NCI-H774 (cell line): Measurements from ENCODE around the gene NLGN1.
"Not testable (repeated sequence)": the region's sequence is repeated elsewhere in the genome, so short reads cannot be mapped to it uniquely, and the experiment has no call there.

ENCODE experiments used
- DNase-seq: peaks from one replicate; lab custom pipeline; 2025; lab: John Stamatoyannopoulos, UW

The NLGN1 gene

DNA sequence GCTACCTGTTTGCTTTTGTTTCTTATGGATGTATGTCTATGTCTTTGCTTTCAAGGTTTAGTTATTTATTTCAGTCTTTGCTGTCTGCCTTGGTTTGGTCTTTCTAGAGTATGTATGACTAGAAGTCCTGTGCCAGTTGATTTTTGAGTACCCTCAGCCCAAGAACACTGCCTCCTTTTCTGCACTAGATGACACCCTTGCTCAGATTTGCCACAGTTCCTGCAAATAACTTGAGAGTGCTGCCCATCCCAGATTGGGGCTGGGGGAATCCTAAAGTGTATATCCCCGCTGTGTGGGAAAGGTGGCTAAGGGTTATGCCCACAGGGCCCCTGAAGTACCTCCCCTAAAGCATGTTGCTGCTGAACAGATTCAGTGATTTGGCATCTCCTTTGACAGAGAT is 32.0 kb downstream of the NLGN1 start:
- no peak for DNase-seq

GRCh38 chr3:173430576-173430975 is 33.0 kb downstream of the NLGN1 start:
- no peak for DNase-seq

- no peak for DNase-seq
Observed at GRCh38 chr3:173439004-173439403, 41.5 kb downstream of the NLGN1 start.

GRCh38 chr3:173440514-173440913 is 43.0 kb downstream of the NLGN1 start:
- no peak for DNase-seq

DNA sequence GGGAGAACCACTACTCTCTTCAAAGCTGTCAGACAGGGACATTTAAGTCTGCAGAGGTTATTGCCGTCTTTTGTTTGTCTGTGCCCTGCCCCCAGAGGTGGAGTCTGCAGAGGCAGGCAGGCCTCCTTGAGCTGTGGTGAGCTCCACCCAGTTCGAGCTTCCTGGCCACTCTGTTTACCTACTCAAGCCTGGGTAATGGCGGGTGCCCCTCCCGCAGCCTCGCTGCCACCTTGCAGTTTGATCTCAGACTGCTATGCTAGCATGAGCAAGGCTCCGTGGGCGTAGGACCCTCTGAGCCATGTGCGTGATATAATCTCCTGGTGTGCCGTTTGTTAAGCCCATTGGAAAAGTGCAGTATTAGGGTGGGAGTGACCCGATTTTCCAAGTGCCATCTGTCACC is 54.0 kb downstream of the NLGN1 start:
- DNase-seq = not testable (repeated sequence)

- no peak for DNase-seq
Observed at GRCh38 chr3:173463250-173463649, 65.7 kb downstream of the NLGN1 start.

DNA sequence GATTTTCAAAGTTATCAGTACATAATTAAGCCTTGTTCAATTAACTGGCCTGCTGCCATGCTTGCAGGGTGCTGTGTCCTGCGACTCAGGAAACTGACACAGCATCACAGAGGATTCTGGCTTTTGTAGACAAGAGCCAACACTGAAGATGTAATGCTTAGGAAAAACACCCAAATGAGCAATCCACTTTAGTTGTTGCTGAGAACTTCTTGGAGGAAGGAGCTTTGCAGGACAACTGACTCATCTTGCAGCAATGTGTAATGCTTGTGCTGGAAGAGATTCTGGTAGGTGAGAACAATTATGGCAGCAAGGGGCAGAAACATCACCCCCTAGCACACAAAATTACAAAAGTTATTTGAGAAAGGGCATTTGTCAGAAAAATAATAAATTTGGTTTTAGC is 67.6 kb downstream of the NLGN1 start:
- no peak for DNase-seq

DNA sequence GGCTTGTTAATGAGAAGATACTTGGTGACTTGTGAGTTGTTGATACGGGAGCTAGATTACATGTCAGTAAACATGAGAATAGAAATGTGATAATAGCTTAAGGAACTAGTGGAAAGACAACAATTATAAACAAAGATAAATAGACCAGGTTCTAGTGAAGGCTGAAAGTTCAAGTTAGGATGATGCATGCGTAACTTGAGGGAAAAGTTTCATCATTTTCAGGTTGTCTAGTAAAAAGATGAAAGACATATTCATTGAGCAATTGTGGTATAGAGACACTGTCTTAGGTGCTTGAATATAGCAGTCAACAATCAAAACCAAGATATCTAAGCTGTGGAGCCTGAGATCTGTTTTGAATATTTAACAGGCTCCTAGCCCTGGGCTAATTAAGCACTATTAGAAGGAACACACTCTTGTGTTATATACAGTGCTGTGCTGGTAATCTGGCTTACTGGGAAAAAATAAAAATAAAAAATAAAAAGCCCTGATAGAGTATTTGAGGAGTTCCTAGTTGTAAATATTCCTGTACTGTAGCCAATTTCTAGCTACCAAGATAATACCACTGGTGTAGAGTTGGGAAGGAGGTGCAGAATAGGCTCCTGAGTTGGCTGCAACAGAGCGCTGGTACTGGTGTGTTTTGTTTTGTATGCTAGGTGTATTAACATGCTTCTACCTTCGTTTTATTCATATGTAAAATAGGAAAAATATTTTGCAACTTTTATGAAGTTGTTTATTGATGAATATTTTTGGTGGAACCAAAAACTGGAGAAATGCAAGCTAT is 68.5 kb downstream of the NLGN1 start:
- DNase-seq = no peak

DNA sequence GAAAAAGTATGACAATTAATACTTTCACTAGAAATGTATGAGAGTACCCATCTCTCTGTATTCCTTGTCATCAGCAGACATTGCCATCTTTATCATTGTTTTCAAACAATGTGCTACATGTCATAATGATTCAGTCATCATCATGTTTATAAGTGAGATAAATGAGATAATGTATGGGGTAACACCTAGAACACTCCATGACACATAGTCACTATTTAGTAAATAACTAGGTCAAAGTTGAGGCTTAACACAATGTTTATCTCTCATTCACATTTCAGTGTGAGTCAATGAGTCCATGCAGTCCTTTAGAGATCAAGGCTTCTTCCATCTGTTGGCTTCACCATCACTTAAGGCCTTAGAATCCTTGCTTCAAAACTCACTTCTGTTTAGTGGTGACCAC is 70.0 kb downstream of the NLGN1 start:
- DNase-seq = no peak

DNA sequence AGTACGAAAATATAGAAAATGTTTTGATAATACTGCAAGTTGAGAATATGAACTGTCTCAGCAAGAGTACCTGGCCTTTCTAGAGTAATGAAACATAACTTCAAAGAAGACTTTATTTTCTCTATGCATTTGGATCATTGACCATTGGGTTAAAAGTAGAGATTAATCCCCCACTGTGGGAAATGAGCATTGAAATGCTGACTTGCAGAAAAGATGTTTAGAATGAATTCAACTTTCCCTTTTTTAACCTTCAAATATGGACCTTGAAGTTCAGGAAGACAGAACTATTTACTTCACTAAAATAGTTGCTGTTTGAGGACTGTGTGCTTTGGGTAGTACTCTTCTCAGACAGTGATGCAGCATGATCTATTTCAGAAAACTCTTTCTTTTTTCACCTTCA is 75.7 kb downstream of the NLGN1 start:
- DNase-seq = no peak

- DNase-seq = no peak
Observed at GRCh38 chr3:173479301-173479700, 81.8 kb downstream of the NLGN1 start.

DNA sequence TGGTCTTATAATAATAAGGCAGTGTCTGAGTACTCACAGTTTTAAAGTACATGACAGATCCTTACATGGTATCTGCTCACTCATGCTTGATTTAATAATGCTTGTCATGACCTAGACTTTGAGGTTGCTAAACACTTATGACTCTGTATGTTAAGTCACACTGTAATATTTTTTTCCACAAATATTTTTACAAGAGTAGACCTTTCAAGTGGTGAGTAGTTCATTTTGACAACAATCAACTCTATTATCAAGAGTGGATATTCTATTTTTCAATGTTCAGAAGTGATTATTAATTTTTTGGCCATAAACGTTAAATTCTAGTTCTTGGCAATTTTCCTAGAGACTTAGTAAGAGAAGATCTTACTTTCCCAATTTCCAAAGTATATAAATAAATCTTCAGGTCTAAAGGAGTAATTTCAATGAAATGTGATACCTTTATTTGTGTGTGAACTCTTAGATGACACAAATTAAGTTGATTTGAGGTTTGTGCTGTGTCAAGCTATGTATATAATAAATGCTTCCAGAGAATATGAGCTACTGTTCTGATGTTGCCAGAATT is 104.5 kb downstream of the NLGN1 start:
- DNase-seq = no peak

DNA sequence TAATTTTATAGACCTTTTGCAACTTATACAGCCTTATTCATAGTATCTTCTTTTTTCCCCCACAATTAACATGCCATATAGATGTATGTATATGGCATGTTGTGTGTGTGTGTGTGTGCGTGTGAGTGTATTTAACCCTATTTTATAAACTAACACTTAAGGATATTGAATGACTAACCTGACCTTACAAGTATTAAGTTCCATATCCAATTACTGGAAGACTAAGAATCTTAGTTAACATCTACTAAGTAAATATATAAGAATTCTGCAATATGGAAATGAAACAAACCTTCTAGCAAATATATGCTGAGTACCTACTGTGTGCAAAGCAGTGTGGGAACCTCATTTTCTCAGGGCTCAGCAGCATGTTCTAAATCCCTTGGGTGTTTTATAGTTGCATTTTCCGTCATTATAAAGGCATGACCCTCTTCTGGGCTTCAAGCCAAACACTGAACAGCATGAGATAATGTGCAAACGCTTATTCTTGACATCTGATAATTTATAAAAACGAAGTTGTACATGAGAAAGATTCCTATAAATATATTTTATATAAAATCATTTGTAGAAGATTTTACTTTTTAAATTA is 105.5 kb downstream of the NLGN1 start:
- DNase-seq = peak; percentile 23

DNA sequence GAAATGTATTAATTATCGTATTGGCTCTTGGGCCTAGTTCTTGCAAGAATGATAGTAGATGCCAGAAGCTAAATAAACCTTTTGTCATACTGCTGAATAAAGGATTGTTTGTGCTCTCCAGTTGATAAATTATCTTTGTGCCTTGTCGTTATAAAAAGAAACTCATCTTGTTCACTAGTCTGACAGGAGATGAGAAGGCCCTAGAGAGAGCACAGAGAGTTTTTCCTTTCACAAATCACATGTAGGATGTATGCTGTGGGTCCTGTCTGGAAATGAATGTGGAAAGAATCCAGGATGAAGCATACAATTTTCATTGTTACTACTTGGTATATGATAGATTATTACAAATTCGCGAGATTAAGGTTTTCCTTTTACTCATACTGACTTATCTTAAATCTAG is 113.0 kb downstream of the NLGN1 start:
- no peak for DNase-seq

DNA sequence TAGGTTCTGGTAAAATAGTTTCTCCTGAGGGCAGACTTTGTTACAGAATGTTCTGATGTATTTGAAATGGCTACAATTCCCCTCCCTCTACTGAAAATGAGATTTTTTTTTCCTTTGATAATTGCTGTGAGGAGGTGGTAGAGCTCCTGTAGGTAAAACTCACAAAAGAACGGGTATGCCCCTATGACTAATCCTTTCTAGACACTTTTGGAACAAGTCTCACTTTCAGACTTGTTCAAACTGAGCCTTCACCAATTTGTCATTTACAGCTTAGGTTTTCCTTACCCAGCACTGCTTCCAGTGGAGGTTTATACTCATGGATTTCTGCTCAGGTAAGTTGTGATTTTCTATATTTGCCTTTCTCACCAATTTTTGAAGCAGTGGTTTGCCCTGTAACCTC is 115.6 kb downstream of the NLGN1 start:
- DNase-seq = no peak

DNA sequence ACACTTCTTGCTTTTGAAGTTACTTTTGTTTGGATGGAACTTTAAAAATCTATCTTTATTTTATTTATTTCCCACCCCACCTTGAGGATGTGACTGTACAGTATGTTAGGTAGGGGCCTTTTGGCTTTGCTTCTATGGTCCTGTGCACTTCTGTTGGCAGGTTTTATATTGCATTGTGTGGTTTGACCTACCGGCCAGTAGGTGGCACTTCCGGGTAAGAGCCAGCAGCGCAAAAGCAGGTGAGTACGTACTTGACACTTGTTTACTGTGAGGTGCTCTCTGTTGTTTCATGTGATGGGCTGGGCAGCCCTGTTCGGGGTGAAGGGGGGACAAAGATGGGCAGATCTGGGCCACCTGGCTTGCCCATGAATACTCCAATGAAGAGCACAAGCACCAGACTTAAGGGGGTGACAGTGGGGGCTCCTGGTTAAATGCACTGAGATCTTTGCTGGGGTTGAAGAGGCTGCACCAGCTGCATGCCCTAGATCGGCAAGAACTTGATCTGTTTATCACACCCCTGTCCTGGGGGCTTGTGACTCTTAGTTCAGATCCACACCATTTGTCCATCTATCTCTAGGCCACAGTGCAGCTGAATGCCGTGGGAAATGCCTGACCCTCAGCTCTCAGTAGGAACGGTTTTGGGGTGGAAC is 131.6 kb downstream of the NLGN1 start:
- DNase-seq = no peak

DNA sequence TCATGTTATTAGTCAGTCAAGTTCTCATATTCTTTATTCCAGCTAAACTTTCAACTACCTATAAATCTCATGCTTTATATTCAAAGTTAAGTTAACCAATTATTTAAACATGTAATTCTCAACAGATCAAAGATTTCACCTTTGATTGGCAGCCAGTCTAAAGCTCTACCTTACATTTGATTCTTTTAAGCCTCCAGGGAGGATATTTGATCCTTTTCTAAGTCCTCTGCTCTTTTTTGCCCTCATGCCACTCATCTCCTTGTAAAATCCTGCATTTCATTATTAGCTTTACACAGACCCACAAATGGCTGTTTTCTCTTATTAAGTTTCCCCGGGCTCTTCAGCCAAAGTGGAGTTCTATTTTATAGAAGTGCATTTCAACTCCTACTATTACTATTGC is 134.1 kb downstream of the NLGN1 start:
- DNase-seq = no peak

DNA sequence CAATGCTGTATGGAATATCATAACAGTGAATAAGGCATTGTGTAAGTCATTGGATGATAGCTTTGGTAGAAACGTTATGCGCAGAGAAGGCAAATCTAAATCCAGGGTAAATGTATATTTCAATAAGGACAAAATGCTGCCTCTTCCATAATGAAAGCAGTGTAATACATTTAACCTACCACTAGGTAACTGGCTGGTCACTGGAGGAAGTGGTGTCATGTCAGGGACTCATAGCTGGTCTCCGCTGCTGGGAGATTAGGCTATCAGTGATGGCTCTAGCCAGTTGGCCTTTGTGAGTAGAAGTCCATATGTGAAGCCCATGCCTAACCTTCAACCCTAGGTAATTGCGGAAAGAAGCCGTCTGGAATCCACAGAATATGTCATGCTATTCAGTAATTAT is 140.9 kb downstream of the NLGN1 start:
- no peak for DNase-seq

- DNase-seq = not testable (repeated sequence)
Observed at GRCh38 chr3:173545590-173545989, 148.0 kb downstream of the NLGN1 start.

DNA sequence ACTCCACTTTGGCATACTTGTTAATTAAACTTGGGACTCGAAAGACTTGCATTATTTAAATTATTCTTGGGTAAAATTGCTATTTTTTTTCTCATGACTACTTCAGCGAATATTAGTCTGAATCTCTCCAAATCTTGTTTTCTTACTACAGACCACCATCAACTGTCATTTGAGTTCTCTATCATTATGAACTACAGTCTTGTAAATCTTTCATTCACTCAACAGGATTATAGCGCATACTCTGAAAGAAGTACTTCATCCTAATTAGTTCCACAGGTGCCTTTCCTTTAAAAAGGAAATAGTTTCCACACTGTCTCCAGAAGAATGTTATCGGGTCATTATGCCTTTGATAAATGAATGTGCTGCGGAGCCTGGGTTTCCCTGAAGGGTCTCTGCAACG is 149.5 kb downstream of the NLGN1 start:
- DNase-seq = no peak

DNA sequence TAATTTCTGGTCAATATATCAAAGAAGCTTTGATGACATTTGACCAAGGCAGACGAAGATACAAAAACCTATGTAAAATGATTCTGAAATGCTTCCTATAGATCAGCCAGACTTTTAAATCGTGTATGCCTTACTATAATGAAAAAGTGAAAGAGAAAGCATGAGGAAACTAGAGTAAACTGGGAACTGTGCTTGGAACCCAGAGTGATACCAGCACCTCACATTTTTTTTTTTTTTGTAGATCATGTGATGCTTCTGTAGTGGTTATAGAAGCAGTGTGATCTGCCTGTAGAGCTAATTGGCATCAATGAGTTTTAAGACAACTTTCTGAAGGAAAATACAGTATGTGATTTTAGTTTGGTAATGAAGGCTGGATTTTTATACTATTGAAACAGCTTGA is 150.7 kb downstream of the NLGN1 start:
- DNase-seq = no peak

GRCh38 chr3:173552526-173552925 is 155.0 kb downstream of the NLGN1 start:
- no peak for DNase-seq

DNA sequence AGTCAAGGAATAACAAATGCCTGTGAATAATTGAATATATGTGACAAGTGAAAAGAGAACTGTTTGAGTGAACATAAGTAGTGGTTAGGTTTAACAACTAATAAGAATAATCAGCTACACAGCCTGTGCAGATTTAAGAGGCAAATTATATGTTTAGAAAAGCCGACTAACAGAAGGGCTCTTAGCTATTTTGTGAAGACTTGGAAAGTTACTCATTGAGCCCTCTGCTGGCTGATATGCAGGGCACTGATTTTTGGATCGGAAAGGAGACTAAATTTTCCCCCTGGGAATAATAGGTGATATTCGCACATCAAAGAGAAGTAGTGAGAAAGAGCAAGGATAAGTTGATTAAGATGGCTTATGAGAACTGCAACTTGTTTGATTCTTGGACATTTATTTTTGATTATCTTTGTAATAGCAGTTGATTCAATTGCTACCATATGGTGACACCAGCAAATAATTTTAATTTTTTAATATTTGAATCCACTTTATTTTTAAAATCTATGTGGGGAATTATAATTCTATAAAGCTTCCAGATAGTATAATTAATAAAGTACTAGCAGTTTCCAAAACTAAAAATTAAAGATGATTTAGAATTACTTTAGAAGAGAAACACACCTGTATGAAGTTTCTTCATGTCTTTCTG is 156.2 kb downstream of the NLGN1 start:
- peak; percentile 7 for DNase-seq
